NB4 (cell line): ENCODE data around the gene MYH10.

Experiments
- DNase-seq: peaks from one replicate; pipeline ENCODE4 v3.0.0; 2010; ENCODE audit warnings: low read depth
- H3K4me3 ChIP-seq: one replicate; pipeline ENCODE4 v1.5.1; 2011; ENCODE audit warnings: mild to moderate bottlenecking, low read depth, low read length, moderate library complexity
- MYC ChIP-seq: IDR thresholded peaks from 2 replicates; pipeline ENCODE4 v1.6.1; 2011; ENCODE audit warnings: low read depth, low read length
- POLR2A ChIP-seq: IDR thresholded peaks from 2 replicates; pipeline ENCODE4 v1.6.1; 2011; ENCODE audit warnings: mild to moderate bottlenecking; ENCODE audit not compliant: insufficient read length; ENCODE audit errors: extremely low read depth
- TF ChIP-seq, protein P1 (sequence below): IDR thresholded peaks from one replicate; pipeline ENCODE4 v1.5.1; 2012; ENCODE audit warnings: low read depth, low read length
- TF ChIP-seq, protein P2 (sequence below): IDR thresholded peaks from 2 replicates; pipeline ENCODE4 v1.6.1; 2011; ENCODE audit warnings: low read depth, low read length

Gene MYH10

DNA sequence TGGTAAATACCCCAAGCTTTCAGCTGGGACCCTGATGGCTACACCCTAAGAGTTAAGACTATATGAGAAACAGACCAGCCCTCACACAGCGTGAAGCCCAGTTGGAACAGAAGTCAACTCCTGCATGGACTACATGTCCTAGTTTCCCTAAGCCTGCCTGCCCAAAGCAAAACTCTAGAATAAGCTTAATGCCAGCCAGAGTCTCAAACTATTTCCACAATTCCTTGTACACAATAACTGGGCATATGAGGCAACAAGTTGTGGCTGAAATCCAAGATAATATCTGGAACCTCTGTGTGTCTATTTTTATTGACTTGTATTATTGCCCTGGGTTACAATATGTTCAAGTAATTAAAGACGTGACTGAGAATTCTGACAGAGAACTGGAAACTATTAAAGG, 19.4 kb downstream of the MYH10 start:
- no peak overlapping the region for H3K4me3 ChIP-seq
- TF ChIP-seq MYC: no peak
- TF ChIP-seq, protein P1, sequence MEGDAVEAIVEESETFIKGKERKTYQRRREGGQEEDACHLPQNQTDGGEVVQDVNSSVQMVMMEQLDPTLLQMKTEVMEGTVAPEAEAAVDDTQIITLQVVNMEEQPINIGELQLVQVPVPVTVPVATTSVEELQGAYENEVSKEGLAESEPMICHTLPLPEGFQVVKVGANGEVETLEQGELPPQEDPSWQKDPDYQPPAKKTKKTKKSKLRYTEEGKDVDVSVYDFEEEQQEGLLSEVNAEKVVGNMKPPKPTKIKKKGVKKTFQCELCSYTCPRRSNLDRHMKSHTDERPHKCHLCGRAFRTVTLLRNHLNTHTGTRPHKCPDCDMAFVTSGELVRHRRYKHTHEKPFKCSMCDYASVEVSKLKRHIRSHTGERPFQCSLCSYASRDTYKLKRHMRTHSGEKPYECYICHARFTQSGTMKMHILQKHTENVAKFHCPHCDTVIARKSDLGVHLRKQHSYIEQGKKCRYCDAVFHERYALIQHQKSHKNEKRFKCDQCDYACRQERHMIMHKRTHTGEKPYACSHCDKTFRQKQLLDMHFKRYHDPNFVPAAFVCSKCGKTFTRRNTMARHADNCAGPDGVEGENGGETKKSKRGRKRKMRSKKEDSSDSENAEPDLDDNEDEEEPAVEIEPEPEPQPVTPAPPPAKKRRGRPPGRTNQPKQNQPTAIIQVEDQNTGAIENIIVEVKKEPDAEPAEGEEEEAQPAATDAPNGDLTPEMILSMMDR: no peak
- no peak for TF ChIP-seq POLR2A
- TF ChIP-seq, protein P2, sequence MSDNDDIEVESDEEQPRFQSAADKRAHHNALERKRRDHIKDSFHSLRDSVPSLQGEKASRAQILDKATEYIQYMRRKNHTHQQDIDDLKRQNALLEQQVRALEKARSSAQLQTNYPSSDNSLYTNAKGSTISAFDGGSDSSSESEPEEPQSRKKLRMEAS: no peak
- no peak for DNase-seq

DNA sequence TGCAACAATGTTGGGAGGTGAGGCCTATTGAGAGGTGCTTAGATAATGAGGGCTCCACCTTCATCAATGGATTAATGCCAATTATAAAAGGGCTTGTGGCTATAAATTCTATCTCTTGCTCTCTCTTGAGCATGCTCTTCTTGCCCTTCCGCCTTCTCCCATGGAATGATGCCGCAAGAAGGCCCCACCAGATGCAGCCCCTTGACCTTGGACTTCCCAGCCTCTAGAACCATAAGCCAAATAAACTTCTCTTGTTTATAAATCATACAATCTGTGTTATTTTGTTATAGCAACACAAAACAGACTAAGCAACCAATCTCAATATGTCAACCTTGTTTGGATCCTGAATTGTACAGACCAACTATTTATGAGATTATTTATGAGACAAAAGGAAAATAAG, 20.0 kb downstream of the MYH10 start:
- TF ChIP-seq, protein P1: no peak
- TF ChIP-seq, protein P2: no peak
- TF ChIP-seq POLR2A: no peak
- no peak for TF ChIP-seq MYC
- DNase-seq: no peak
- no peak overlapping the region for H3K4me3 ChIP-seq

DNA sequence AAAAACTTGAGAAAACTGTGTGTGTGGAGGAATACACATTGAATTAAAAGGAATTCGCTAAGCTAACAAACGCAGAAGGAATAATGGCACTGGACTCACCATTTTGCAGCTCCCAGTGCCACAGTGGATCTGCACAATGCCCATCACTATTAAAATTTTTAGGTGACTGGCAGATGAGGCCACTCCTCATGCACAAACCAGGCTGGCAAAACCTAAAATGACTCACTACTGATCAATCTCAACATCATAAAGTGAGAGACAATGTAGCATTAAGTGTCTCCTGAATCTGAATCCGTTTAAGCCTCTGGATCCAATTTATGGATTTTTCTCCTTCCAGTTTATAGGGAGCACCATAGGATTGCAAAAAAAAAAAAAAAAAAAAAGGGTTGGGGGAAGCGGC, 20.6 kb downstream of the MYH10 start:
- H3K4me3 ChIP-seq: no peak overlapping the region
- TF ChIP-seq, protein P2: no peak
- TF ChIP-seq POLR2A (no peak), MYC (no peak)
- TF ChIP-seq, protein P1: no peak
- no peak for DNase-seq

DNA sequence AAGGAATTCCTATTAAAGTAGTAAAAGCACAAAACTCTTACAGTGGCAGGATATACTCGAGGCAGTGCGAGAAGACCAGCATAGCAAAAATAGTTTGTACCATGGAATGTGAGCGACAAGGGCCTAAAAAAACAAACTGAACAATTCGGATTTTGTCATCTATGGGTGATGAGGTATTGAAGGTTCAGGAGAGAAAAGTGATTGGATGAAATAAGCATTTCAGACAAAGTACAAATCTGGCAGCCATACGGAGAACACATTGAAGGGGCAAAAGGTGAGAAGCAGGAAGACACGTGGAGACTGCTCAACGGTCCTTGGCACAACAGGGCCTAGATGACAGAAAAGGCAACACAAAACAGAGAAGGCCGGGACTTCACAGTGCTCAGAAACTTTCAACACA, 22.5 kb downstream of the MYH10 start:
- TF ChIP-seq, protein P2: no peak
- H3K4me3 ChIP-seq: no peak overlapping the region
- DNase-seq: no peak

DNA sequence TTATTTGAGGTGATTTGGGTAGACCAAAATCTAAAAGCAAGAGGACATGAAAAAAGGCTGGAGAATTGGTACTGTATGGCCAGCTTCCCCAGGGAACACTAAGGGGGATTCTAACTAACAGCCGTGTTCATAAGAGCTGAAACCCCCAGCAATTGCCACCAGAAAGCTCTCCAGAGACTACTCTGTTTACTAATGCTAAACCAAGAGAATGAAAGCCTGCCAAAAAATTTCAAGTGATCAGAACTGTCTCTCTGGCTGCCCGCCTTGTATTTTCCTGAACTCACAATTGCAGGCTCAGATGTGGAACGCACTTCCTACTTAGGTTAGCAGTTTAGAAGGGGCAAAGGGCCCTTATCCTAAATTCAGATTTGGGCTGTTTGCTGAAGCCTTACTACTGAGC, 24.1 kb downstream of the MYH10 start:
- no peak for DNase-seq
- H3K4me3 ChIP-seq: no peak overlapping the region
- no peak for TF ChIP-seq MYC
- TF ChIP-seq POLR2A: no peak
- TF ChIP-seq, protein P2: no peak
- TF ChIP-seq, protein P1: no peak

DNA sequence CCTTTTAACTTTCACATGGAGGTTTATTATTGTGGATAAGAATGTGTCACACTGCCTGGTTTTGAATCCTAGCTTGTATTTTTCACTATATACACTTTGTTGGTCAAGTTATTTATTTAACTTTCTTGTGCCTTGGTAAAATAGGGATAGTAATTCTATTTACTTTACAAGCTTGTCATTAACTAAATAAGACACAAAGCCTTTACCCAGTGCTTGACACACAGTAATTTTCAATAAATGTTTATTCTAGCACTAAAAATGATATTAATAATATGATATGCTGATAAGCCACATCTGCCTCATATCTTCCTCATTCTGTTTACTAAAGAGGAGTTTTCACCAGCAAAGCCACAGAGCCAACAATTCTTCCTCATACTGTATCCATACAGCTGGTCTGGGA, 27.8 kb downstream of the MYH10 start:
- TF ChIP-seq, protein P2: no peak
- TF ChIP-seq MYC (no peak), POLR2A (no peak)
- TF ChIP-seq, protein P1: no peak
- H3K4me3 ChIP-seq: no peak overlapping the region
- no peak for DNase-seq
